GM19463 (cell line): ENCODE results near the gene TNFRSF6B.
A peak's percentile ranks its signal among the peaks of the same experiment; 100 is the strongest.

Experiments
- ATAC-seq: cut with Tn5 transposase; IDR thresholded peaks from one replicate; pipeline ENCODE4 v1.9.1; 2021; ENCODE audit warnings: mild to moderate bottlenecking, moderate library complexity; ENCODE audit not compliant: unreplicated experiment

Gene TNFRSF6B

GRCh38 chr20:63734946-63735858 lies 38.8 kb downstream of the TNFRSF6B start:
- no peak for ATAC-seq

GRCh38 chr20:63735859-63736718 lies 39.6 kb downstream of the TNFRSF6B start, which contains the start of gene LIME1:
LIME1 (plus strand) TSS chr20:63736664; CDS start chr20:63737550, 886 bp downstream.
- ATAC-seq, result peak; percentile 26

- no peak for ATAC-seq
Observed at GRCh38 chr20:63736893-63737694, 40.6 kb downstream of the TNFRSF6B start.

GRCh38 chr20:63737695-63737944 lies 41.2 kb downstream of the TNFRSF6B start:
- no peak for ATAC-seq

- no peak for ATAC-seq
Observed at GRCh38 chr20:63737945-63738686, 41.7 kb downstream of the TNFRSF6B start.

GRCh38 chr20:63738687-63739129 lies 42.3 kb downstream of the TNFRSF6B start:
- ATAC-seq, result no peak

GRCh38 chr20:63739130-63740069 lies 42.9 kb downstream of the TNFRSF6B start, which contains the start of gene SLC2A4RG:
SLC2A4RG (plus strand) TSS chr20:63739776; CDS start chr20:63739913, 137 bp downstream.
- peak; percentile 42 for ATAC-seq

GRCh38 chr20:63740070-63740626 lies 43.7 kb downstream of the TNFRSF6B start:
- ATAC-seq, result no peak

GRCh38 chr20:63740627-63741353 lies 44.3 kb downstream of the TNFRSF6B start:
- ATAC-seq, result no peak

GRCh38 chr20:63741354-63741675 lies 44.9 kb downstream of the TNFRSF6B start:
- ATAC-seq, result no peak

- no peak for ATAC-seq
Observed at GRCh38 chr20:63741676-63742380, 45.4 kb downstream of the TNFRSF6B start.

GRCh38 chr20:63742381-63743024 lies 46.1 kb downstream of the TNFRSF6B start:
- no peak for ATAC-seq

GRCh38 chr20:63743210-63743970 lies 46.9 kb downstream of the TNFRSF6B start:
- no peak for ATAC-seq

- no peak for ATAC-seq
Observed at GRCh38 chr20:63744158-63744557, 47.7 kb downstream of the TNFRSF6B start.

- ATAC-seq, result no peak
Observed at GRCh38 chr20:63744574-63745423, 48.3 kb downstream of the TNFRSF6B start.
